ENCODE results near the gene WNT7B.

DNA sequence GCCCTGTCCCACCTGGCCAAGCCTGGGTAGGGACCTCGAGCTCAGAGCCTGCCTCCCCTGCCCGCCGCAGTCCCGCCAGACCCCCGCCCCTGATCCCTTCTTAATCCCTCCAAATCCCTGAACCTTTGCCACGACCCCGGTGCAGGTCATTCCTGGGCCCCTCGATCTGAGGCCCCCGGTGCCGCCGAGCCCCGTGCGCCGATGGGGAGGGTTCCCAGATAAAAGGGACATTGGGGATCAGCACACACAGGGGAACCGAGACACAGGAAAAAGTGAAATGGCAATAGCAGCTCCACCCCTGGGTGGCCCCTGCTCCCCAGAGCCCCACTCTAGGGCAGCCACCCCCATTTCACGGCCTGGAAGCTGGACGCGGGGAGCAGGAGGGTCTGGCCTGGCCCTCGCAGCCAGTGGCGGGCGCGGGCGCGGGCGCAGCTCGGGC is 1.3 kb upstream of the WNT7B start:
- TF ChIP-seq POLR2A (IDR thresholded peaks at IDR 0.05), result no peak
- TF ChIP-seq EP300 (IDR thresholded peaks at IDR 0.05), result no peak
- TF ChIP-seq, protein P1, sequence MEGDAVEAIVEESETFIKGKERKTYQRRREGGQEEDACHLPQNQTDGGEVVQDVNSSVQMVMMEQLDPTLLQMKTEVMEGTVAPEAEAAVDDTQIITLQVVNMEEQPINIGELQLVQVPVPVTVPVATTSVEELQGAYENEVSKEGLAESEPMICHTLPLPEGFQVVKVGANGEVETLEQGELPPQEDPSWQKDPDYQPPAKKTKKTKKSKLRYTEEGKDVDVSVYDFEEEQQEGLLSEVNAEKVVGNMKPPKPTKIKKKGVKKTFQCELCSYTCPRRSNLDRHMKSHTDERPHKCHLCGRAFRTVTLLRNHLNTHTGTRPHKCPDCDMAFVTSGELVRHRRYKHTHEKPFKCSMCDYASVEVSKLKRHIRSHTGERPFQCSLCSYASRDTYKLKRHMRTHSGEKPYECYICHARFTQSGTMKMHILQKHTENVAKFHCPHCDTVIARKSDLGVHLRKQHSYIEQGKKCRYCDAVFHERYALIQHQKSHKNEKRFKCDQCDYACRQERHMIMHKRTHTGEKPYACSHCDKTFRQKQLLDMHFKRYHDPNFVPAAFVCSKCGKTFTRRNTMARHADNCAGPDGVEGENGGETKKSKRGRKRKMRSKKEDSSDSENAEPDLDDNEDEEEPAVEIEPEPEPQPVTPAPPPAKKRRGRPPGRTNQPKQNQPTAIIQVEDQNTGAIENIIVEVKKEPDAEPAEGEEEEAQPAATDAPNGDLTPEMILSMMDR (IDR thresholded peaks at IDR 0.05), result no peak
